OCI-LY7 (cell line): ENCODE data around the gene CNOT4. TPM values are rescaled to one million over a fixed set of nuclear protein-coding genes. Genes with fewer than 3 reads are reported as not detected.

Experiments
- BruUV-seq: library from RNA; stranded (reverse); fragments of 400-500 nt; replicated peaks from 2 replicates; lab custom pipeline; 2021; lab: Mats Ljungman, UMichigan
- CTCF ChIA-PET: fragments of 300-600 bp; sonication (Branson Sonifier 250); formaldehyde crosslinking; loops from one replicate; lab custom pipeline; 2022; ENCODE audit warnings: antibody characterized with exemption; ENCODE audit not compliant: unreplicated experiment; lab: Charles Lee
- POLR2A ChIA-PET: fragments of 300-600 bp; sonication (Branson Sonifier 250); formaldehyde crosslinking; loops from one replicate; lab custom pipeline; 2022; ENCODE audit warnings: antibody characterized with exemption; lab: Charles Lee
- DNase-seq: peaks from one replicate; pipeline ENCODE4 v3.0.0-alpha.2; 2015; ENCODE audit warnings: low spot score
- H2AFZ ChIP-seq: fragments of 200-600 bp; sonication (generic), shearing (Covaris generic); 2 replicates; pipeline ENCODE4 v1.6.1; 2014; ENCODE audit warnings: mild to moderate bottlenecking, antibody characterized with exemption, low read length, moderate library complexity
- H3K27ac ChIP-seq: fragments of 200-600 bp; sonication (generic); 2 replicates; pipeline ENCODE4 v1.5.1; 2014; ENCODE audit warnings: mixed run types, low read depth, mild to moderate bottlenecking, moderate library complexity, low read length, inconsistent platforms; ENCODE audit not compliant: poor library complexity, severe bottlenecking
- H3K36me3 ChIP-seq: fragments of 200-600 bp; sonication (generic); 2 replicates; pipeline ENCODE4 v1.6.1; 2014; ENCODE audit warnings: mild to moderate bottlenecking, antibody characterized with exemption, low read length, moderate library complexity, mixed read lengths; ENCODE audit not compliant: insufficient read depth
- H3K4me1 ChIP-seq: fragments of 200-600 bp; sonication (generic); 2 replicates; pipeline ENCODE4 v1.5.1; 2014; ENCODE audit warnings: mild to moderate bottlenecking, low read length; ENCODE audit not compliant: insufficient read depth, poor library complexity, severe bottlenecking
- H3K4me2 ChIP-seq: fragments of 200-600 bp; sonication (generic); 2 replicates; pipeline ENCODE4 v1.6.1; 2014; ENCODE audit warnings: mild to moderate bottlenecking, low read length
- H3K4me3 ChIP-seq: fragments of 200-600 bp; sonication (generic); 2 replicates; pipeline ENCODE4 v1.5.1; 2014; ENCODE audit warnings: mild to moderate bottlenecking, low read depth, low read length; ENCODE audit not compliant: poor library complexity, severe bottlenecking
- H3K79me2 ChIP-seq: fragments of 200-600 bp; sonication (generic); 2 replicates; pipeline ENCODE4 v1.6.1; 2016; ENCODE audit warnings: low read depth, mild to moderate bottlenecking, low read length, moderate library complexity, mixed read lengths; ENCODE audit not compliant: insufficient read depth
- H3K9me2 ChIP-seq: fragments of 200-600 bp; sonication (generic); 2 replicates; pipeline ENCODE4 v1.6.1; 2016; ENCODE audit warnings: mild to moderate bottlenecking, low read length, mixed read lengths; ENCODE audit not compliant: insufficient read depth
- H3K9me3 ChIP-seq: fragments of 200-600 bp; sonication (generic); 2 replicates; pipeline ENCODE4 v1.6.1; 2014; ENCODE audit warnings: mild to moderate bottlenecking, mixed run types, low read length, mixed read lengths
- H4K20me1 ChIP-seq: fragments of 200-600 bp; sonication (generic); 2 replicates; pipeline ENCODE4 v1.6.1; 2014; ENCODE audit warnings: mild to moderate bottlenecking, antibody characterized with exemption, low read length, moderate library complexity, mixed read lengths; ENCODE audit not compliant: insufficient read depth
- EZH2phosphoT487 ChIP-seq: fragments of 200-600 bp; sonication (generic); IDR thresholded peaks from 2 replicates; pipeline ENCODE4 v1.6.1; 2018; ENCODE audit warnings: low read depth, borderline replicate concordance, mild to moderate bottlenecking, mixed run types, antibody characterized with exemption, low read length, moderate library complexity, mixed read lengths
- intact Hi-C: fragments of 100-400 bp; cut with micrococcal nuclease; formaldehyde crosslinking; loops from one replicate; pipeline ENCODE4 v1.10.0; 2022; ENCODE audit not compliant: unreplicated experiment
- total RNA-seq, 2 experiments: library from RNA; depleted of rRNA in 1 of 2; stranded (reverse); fragments of >200 nt in 1 of 2; shearing (Covaris generic) in 1 of 2; gene quantifications; 2 replicates each; pipeline ENCODE4 v1.2.3, GENCODE V29; 2014 to 2022
- TF ChIP-seq, protein P1 (sequence below): fragments of 200-600 bp; sonication (generic); conservative IDR thresholded peaks from 2 replicates; pipeline ENCODE4 v1.5.1; 2014; ENCODE audit warnings: mild to moderate bottlenecking, antibody characterized with exemption, low read length, moderate library complexity, mixed read lengths

The CNOT4 gene
- total RNA-seq, 2 experiments from 2014 or later: 18.7 to 21.9 TPM

DNA sequence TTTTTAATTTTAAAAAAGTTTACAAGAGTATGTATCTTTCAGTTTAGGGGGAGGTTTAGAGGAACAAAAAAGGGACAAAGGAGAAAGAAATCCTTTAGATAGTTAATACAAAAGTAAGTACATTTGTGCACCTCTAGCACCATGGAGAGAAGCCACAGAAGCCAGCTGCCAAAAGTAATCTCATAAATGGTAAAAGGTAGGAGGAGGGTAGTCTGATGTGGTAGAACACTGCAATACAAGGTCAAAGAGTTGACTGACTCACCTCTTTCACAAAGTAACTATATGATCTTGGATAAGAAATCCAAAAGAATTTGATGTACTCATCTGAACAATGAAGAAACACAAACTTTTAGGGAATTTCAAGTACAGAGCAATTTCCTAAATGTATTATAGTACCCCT, 68.1 kb downstream of the CNOT4 start:
- CTCF ChIA-PET: no interaction called here
- no peak for DNase-seq
- no peaks in the 10 kb centered on the region for H4K20me1 ChIP-seq

DNA sequence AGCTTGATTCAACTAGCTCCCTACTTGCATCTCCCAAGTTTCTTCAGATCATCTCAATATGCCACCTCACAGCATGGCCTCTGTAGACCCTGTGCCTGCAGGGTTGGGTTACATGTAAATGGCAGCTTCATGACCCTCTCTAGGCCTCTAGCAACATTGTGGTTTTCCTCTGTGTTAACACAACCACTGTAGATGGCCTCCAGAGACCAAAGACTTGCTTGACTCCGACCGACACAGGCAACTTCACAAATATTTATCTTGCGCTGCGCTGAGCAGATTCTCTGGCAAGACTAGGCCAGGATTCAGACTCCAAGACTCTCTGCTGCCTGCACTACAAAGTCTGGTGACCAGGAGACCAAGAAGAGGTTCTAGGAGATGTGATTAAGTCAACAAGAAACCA, 75.9 kb downstream of the CNOT4 start:
- intact Hi-C loops: no loop called here
- BruUV-seq: no TSS peak
- Histone ChIP-seq H3K27ac (no peak overlapping the region), H2AFZ (no peak overlapping the region), H4K20me1 (no peaks in the 10 kb centered on the region), H3K79me2 (peaks cover 10% of the 10 kb centered on the region; the same call in 1 of the 2 replicates), H3K9me2 (no peaks in the 10 kb centered on the region), H3K36me3 (peaks cover 44% of the 10 kb centered on the region), H3K4me1 (peaks cover 5% of the 10 kb centered on the region), H3K4me2 (no peak overlapping the region), H3K9me3 (no peaks in the 10 kb centered on the region), H3K4me3 (no peak overlapping the region)
- DNase-seq: no peak
- ChIA-PET CTCF (no interaction called here), POLR2A (interaction anchor here (0.6 to 0.7 kb wide), 2 partner anchors 21 to 28 kb away, joined by 3 to 5 read pairs; no protein-coding TSS in a partner anchor)
- TF ChIP-seq EZH2phosphoT487: no peak
- TF ChIP-seq, protein P1, sequence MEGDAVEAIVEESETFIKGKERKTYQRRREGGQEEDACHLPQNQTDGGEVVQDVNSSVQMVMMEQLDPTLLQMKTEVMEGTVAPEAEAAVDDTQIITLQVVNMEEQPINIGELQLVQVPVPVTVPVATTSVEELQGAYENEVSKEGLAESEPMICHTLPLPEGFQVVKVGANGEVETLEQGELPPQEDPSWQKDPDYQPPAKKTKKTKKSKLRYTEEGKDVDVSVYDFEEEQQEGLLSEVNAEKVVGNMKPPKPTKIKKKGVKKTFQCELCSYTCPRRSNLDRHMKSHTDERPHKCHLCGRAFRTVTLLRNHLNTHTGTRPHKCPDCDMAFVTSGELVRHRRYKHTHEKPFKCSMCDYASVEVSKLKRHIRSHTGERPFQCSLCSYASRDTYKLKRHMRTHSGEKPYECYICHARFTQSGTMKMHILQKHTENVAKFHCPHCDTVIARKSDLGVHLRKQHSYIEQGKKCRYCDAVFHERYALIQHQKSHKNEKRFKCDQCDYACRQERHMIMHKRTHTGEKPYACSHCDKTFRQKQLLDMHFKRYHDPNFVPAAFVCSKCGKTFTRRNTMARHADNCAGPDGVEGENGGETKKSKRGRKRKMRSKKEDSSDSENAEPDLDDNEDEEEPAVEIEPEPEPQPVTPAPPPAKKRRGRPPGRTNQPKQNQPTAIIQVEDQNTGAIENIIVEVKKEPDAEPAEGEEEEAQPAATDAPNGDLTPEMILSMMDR: no peak

More for the DNA sequence above, 68.1 kb downstream of the CNOT4 start:
- H3K9me3 ChIP-seq: no peaks in the 10 kb centered on the region
- POLR2A ChIA-PET: interaction anchor here (0.6 to 0.8 kb wide), 2 partner anchors 8 to 30 kb away, joined by 3 to 5 read pairs; no protein-coding TSS in a partner anchor
- H2AFZ ChIP-seq: no peak overlapping the region
- intact Hi-C loops: no loop called here
- no TSS peak for BruUV-seq
- H3K4me3 ChIP-seq: no peak overlapping the region
- peaks cover 39% of the 10 kb centered on the region; the same call in 1 of the 2 replicates for H3K79me2 ChIP-seq
- no peak overlapping the region for H3K4me2 ChIP-seq
- TF ChIP-seq, protein P1: no peak
- TF ChIP-seq EZH2phosphoT487: no peak
- peaks cover 33% of the 10 kb centered on the region for H3K36me3 ChIP-seq
- H3K4me1 ChIP-seq: no peaks in the 10 kb centered on the region
- H3K27ac ChIP-seq: no peak overlapping the region
- no peaks in the 10 kb centered on the region for H3K9me2 ChIP-seq

DNA sequence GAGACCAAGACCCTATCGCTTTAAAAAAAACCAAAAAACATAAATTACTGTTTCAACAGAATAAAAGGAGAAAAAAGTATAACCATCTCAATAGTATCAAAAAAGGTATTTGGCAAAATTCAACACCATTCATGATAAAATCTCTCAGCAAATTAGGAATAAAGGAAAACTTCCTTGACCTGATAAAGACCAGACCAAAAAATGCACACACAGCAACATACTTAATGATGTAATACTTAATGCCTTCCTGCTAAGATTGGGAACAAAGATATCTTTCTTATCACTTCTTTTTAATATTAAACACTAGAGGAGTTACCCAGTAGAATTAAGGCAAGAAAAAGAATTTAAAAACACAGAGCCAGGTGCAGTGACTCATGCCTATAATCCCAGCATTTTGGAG, 79.3 kb downstream of the CNOT4 start:
- peaks cover 27% of the 10 kb centered on the region for H3K36me3 ChIP-seq
- no peak overlapping the region for H2AFZ ChIP-seq
- H4K20me1 ChIP-seq: no peaks in the 10 kb centered on the region
- no peak for DNase-seq
- POLR2A ChIA-PET: no interaction called here
- H3K4me3 ChIP-seq: no peak overlapping the region
- intact Hi-C loops: no loop called here
- no peaks in the 10 kb centered on the region for H3K9me2 ChIP-seq
- no TSS peak for BruUV-seq
- H3K9me3 ChIP-seq: no peaks in the 10 kb centered on the region
- no peak overlapping the region for H3K4me2 ChIP-seq
- H3K79me2 ChIP-seq: peaks cover 11% of the 10 kb centered on the region; the same call in 1 of the 2 replicates
- TF ChIP-seq, protein P1: no peak
- no peak for TF ChIP-seq EZH2phosphoT487
- peaks cover 5% of the 10 kb centered on the region for H3K4me1 ChIP-seq
- H3K27ac ChIP-seq: no peak overlapping the region
- CTCF ChIA-PET: no interaction called here
